ENCODE results near the gene TEX38.

The TEX38 gene

GRCh38 chr1:46699666-46700065 lies 28.0 kb downstream of the TEX38 start (continued):
- TF ChIP-seq ZNF565 (CRISPR knock-in tag; conservative IDR thresholded peaks at IDR 0.05; ENCODE audit: low read depth), result no peak
- no peak for TF ChIP-seq CSDC2 (CRISPR knock-in tag; IDR thresholded peaks at IDR 0.05)
- no peak for TF ChIP-seq ARNTL (CRISPR knock-in tag; IDR thresholded peaks at IDR 0.05; ENCODE audit: borderline replicate concordance, low read depth)
- no peak for TF ChIP-seq ZNF70 (CRISPR knock-in tag; IDR thresholded peaks at IDR 0.05)
- TF ChIP-seq PATZ1 (CRISPR knock-in tag; IDR thresholded peaks at IDR 0.05; ENCODE audit: borderline replicate concordance), result no peak
- no peak for TF ChIP-seq POU6F1 (CRISPR knock-in tag; IDR thresholded peaks at IDR 0.05; ENCODE audit: borderline replicate concordance, low read depth)
- TF ChIP-seq ZFP30 (CRISPR knock-in tag; IDR thresholded peaks at IDR 0.05), result no peak

DNA sequence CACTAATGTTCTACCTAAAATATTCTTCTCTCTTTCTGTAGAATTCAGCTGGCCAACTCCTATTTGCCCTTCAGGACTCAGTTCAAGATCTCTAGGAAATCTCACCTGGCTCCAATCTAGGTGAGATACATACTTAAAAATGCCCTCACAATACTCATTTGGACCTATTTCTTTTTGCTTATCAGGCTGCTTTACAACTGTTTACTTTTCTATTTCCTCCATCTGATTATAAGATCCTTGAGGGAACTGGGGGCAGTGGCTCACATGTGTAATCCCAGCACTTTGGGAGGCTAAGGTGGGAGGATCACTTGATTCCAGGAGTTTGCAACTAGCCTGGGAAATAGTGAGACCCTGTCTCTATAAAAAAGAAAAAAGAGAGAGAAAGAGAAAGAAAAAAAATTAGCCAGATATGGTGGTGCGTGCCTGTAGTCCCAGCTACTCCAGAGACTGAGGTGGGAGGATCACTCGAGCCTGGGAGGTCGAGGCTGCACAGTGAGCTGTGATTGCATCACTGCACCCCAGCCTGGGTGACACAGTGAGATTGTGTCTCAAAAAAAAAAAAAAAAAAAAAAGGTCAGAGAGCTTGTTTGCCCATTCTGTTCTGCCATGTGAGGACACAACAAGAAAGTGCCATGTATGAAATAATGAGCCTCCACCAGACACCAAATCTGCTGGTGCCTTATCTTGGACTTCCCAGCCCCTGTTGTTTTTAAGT lies 32.4 kb downstream of the TEX38 start:
- no peak for ATAC-seq
- TF ChIP-seq ZNF70 (CRISPR knock-in tag; IDR thresholded peaks at IDR 0.05) (no peak), ZNF8 (CRISPR knock-in tag; IDR thresholded peaks at IDR 0.05) (no peak)

GRCh38 chr1:46705408-46705807 lies 33.8 kb downstream of the TEX38 start:
- TF ChIP-seq ZFP3 (CRISPR knock-in tag; IDR thresholded peaks at IDR 0.05) (no peak), CREB5 (CRISPR knock-in tag; IDR thresholded peaks at IDR 0.05; ENCODE audit: low read depth) (no peak), POU6F1 (CRISPR knock-in tag; IDR thresholded peaks at IDR 0.05; ENCODE audit: borderline replicate concordance, low read depth) (no peak), SNAI2 (CRISPR knock-in tag; IDR thresholded peaks at IDR 0.05) (no peak), ISL1 (CRISPR knock-in tag; IDR thresholded peaks at IDR 0.05) (no peak), ZFP30 (CRISPR knock-in tag; IDR thresholded peaks at IDR 0.05) (no peak), CSDC2 (CRISPR knock-in tag; IDR thresholded peaks at IDR 0.05) (no peak), GLIS3 (CRISPR knock-in tag; IDR thresholded peaks at IDR 0.05) (no peak), OSR1 (CRISPR knock-in tag; IDR thresholded peaks at IDR 0.05) (no peak), ZC3H10 (CRISPR knock-in tag; IDR thresholded peaks at IDR 0.05) (no peak)
- ATAC-seq, result no peak

GRCh38 chr1:46708121-46708520 lies 36.5 kb downstream of the TEX38 start:
- no peak for ATAC-seq
- TF ChIP-seq SNAI2 (CRISPR knock-in tag; IDR thresholded peaks at IDR 0.05), result no peak
- no peak for TF ChIP-seq TCF4 (CRISPR knock-in tag; IDR thresholded peaks at IDR 0.05; ENCODE audit: borderline replicate concordance)
- no peak for TF ChIP-seq BACH2 (CRISPR knock-in tag; IDR thresholded peaks at IDR 0.05; ENCODE audit: borderline replicate concordance)
- no peak for TF ChIP-seq ISL1 (CRISPR knock-in tag; IDR thresholded peaks at IDR 0.05)
- no peak for TF ChIP-seq TOX (CRISPR knock-in tag; IDR thresholded peaks at IDR 0.05; ENCODE audit: borderline replicate concordance)
- TF ChIP-seq POU6F1 (CRISPR knock-in tag; IDR thresholded peaks at IDR 0.05; ENCODE audit: borderline replicate concordance, low read depth), result no peak
- no peak for TF ChIP-seq PATZ1 (CRISPR knock-in tag; IDR thresholded peaks at IDR 0.05; ENCODE audit: borderline replicate concordance)
- no peak for TF ChIP-seq ARNTL (CRISPR knock-in tag; IDR thresholded peaks at IDR 0.05; ENCODE audit: borderline replicate concordance, low read depth)
- TF ChIP-seq ESRRG (CRISPR knock-in tag; IDR thresholded peaks at IDR 0.05), result no peak
- no peak for TF ChIP-seq ZFP30 (CRISPR knock-in tag; IDR thresholded peaks at IDR 0.05)
- TF ChIP-seq ZC3H10 (CRISPR knock-in tag; IDR thresholded peaks at IDR 0.05), result no peak
- TF ChIP-seq CREB5 (CRISPR knock-in tag; IDR thresholded peaks at IDR 0.05; ENCODE audit: low read depth), result no peak

All from SK-N-SH treated with all-trans-retinoic acid at 6 μM for 48 hours (cell line).